ENCODE results near the gene KIAA1614.

KIAA1614 gene

DNA sequence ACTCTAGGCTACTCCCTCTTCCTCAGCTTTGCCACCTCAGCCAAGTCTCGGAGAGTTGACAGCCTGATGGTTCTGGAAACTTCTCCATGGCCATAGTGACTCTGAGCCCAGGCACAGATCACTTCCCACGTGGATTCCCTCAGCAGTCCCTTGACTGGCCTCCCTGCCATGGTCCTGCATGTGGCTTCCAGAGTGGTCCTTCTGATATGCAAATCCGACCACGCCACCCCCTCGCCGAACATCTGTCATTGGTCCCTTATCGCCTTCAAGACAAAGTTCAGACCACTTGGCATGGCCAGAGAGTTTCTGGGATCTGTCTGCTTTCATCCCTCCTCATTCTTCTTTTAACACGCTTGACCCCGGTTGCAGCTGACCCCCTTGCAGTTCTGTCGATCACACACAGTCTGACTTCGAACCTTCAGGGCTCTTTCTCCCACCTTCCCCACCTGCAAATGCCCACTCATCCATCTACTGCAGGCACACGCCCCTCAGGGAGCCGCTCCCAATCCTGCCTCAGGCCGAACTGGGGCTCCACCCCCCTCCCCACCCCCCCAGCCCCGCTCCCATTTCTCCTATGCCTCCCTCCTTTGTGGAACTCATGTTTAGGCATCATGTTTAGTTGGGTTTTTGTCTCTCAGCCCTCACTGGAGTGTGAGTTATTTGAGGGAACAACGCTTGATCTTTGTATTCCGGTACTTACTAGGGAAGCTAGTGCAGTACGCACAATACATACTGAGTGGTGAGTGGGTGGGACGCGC, 29.0 kb downstream of the KIAA1614 start:
- TF ChIP-seq REST (IDR thresholded peaks at IDR 0.05; ENCODE audit: insufficient read depth in 1 of 2, low read depth in 2 of 2, low read length in 2 of 2) (no peak), FOXP2 (optimal IDR thresholded peaks at IDR 0.05; ENCODE audit: borderline replicate concordance, extremely low read depth, extremely low read length, insufficient read depth) (no peak), TAF1 (IDR thresholded peaks at IDR 0.05; ENCODE audit: borderline replicate concordance, insufficient read depth, low read length) (no peak), SIN3A (IDR thresholded peaks at IDR 0.05; ENCODE audit: borderline replicate concordance, insufficient read depth, low read length) (no peak), POLR2AphosphoS5 (IDR thresholded peaks at IDR 0.05; ENCODE audit: low read depth, low read length) (no peak)

GRCh38 chr1:180945151-180945550, 32.5 kb downstream of the KIAA1614 start:
- TF ChIP-seq FOXP2 (optimal IDR thresholded peaks at IDR 0.05; ENCODE audit: borderline replicate concordance, extremely low read depth, extremely low read length, insufficient read depth) (no peak), REST (IDR thresholded peaks at IDR 0.05; ENCODE audit: insufficient read depth in 1 of 2, low read depth in 2 of 2, low read length in 2 of 2) (no peak), SIN3A (IDR thresholded peaks at IDR 0.05; ENCODE audit: borderline replicate concordance, insufficient read depth, low read length) (no peak), TAF1 (IDR thresholded peaks at IDR 0.05; ENCODE audit: borderline replicate concordance, insufficient read depth, low read length) (no peak), POLR2AphosphoS5 (IDR thresholded peaks at IDR 0.05; ENCODE audit: low read depth, low read length) (no peak)

GRCh38 chr1:180945551-180945950, 32.9 kb downstream of the KIAA1614 start:
- TF ChIP-seq TAF1 (IDR thresholded peaks at IDR 0.05; ENCODE audit: borderline replicate concordance, insufficient read depth, low read length): no peak
- no peak for TF ChIP-seq SIN3A (IDR thresholded peaks at IDR 0.05; ENCODE audit: borderline replicate concordance, insufficient read depth, low read length)
- TF ChIP-seq REST (IDR thresholded peaks at IDR 0.05; ENCODE audit: insufficient read depth in 1 of 2, low read depth in 2 of 2, low read length in 2 of 2): no peak
- TF ChIP-seq FOXP2 (optimal IDR thresholded peaks at IDR 0.05; ENCODE audit: borderline replicate concordance, extremely low read depth, extremely low read length, insufficient read depth): no peak
- no peak for TF ChIP-seq POLR2AphosphoS5 (IDR thresholded peaks at IDR 0.05; ENCODE audit: low read depth, low read length)

GRCh38 chr1:180946056-180946455, 33.4 kb downstream of the KIAA1614 start:
- TF ChIP-seq SIN3A (IDR thresholded peaks at IDR 0.05; ENCODE audit: borderline replicate concordance, insufficient read depth, low read length) (no peak), POLR2AphosphoS5 (IDR thresholded peaks at IDR 0.05; ENCODE audit: low read depth, low read length) (no peak), FOXP2 (optimal IDR thresholded peaks at IDR 0.05; ENCODE audit: borderline replicate concordance, extremely low read depth, extremely low read length, insufficient read depth) (no peak), TAF1 (IDR thresholded peaks at IDR 0.05; ENCODE audit: borderline replicate concordance, insufficient read depth, low read length) (no peak), REST (IDR thresholded peaks at IDR 0.05; ENCODE audit: insufficient read depth in 1 of 2, low read depth in 2 of 2, low read length in 2 of 2) (no peak)

Data from PFSK-1 (cell line).